Pons (tissue), 1 donor: ENCODE measurements around the gene NT5C1B.

Experiments
- DNase-seq: peaks from one replicate; pipeline ENCODE4 v3.0.0-alpha.2; 2016; ENCODE audit warnings: low spot score

The NT5C1B gene

DNA sequence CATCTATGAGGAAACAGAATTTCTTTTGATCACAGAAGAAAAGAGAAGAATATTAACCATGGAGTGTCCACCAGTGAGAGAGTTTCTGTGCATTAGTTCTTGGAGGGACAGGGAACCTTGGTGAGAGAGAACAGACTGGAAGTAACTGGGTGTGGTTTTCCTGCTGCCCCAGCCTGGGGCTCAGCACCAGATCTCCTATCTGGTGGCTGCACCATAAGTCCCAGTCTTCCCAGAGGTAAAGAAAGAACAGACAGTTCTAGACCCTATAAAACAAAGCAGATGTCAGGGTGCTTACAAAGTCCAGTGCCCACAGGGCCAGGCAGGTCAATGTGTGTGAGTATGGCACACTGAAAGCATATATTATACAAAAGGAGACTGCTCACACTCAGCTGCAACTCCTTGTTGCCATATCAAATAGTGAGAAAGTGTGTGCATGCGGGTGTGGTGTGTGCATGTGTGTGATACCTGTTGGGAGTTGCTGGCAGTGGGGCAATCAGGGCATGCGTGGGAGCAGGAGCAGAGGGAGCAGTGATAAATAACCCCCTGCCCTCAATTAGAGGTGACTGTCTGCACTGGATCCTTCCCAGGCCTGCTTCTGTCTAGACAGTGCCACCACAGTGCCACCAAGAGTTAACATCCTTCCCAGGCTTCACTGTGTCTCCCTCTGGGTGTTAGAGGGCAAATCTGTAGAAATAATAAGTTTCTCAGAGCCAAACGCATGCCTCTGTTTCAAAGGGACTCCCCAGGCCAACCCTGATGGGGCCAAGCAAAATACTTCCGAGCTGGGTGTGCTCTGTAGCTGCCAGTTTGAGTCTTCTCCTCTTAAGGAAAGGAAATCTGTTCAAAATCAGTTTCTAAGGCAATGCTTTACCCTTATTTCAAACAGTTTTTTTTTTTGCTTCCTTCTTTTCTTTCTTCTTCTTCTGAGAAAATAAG is 74.6 kb downstream of the NT5C1B start:
- no peak for DNase-seq
